GM21576 (cell line): ENCODE results near the gene UTP11.
"Not testable (repeated sequence)": the region's sequence is repeated elsewhere in the genome, so short reads cannot be mapped to it uniquely, and the experiment has no call there.

Experiments used
- ATAC-seq: cut with Tn5 transposase; IDR thresholded peaks from one replicate; pipeline ENCODE4 v1.9.1; 2021; ENCODE audit warnings: mild to moderate bottlenecking, moderate library complexity; ENCODE audit not compliant: unreplicated experiment

UTP11 gene

DNA sequence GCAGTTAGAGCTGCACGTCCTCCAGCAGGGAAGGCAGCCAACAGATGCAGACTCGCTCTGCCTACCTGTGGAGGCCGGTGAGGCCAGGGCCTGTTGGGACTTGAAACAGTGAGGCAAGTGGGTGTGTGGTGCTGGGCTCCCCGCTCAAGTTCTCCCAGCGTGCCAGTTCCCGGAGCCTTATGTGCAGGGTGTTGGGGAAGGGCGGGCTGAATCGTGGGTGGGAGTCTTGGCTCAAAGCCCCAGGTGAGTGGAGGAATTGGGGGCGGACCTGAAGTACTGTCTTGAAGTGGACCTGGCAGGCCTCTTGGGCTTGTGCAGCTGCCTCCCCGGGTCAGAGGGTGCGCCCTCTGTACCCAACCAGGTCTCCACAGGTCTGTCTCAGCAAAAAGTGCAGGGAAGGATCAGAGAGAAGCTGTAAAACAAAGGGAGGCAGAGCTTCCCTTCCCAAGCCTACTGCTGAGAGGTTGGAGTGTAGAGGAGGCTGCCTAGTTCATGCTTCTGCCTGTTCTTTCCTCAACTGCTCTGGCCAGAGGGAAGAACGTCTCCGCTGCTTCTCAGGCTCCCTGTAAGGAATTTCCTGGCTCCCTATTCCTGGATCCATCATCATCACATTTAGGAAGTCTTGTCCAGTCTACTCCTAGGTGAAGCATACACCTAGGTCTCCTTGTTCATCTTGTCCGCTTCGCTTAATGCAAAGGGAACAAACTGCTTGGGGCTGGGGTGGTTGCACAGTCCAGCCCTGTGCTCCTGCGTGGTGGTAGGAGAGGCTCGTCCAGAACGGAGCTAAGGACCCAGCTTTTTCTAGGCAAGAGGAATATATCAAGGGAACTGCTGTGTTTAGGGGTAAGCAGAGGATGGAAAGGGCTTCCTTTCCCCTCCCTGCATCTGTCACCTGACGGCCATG, 14.9 kb downstream of the UTP11 start:
- ATAC-seq: no peak

DNA sequence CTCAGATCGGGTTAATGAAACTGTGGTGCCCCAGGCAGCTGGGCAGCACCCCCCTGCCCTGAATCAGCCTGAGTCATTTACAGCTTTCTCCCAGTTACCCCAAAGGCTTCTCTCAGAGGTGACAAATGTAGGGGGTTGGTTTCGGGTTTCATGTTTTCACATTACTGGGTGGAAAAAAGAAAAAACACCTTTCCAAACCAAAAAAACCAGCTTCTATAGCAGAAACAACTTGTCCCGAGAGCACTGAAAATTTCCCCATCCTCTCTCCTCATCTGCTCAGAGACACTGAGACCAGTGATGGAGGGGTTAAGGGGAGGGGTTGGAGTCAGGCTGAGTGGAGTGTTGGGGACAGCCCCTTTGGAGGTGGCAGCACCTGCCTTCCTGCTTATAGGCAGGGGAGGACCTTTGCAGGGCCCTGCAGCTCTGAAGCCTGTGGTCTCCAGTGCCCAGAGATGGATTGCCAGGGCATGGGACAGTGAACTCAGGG, 15.6 kb downstream of the UTP11 start:
- ATAC-seq: peak; percentile 63

- ATAC-seq: peak; percentile 5
Measured at GRCh38 chr1:38028671-38029070, 16.1 kb downstream of the UTP11 start.

DNA sequence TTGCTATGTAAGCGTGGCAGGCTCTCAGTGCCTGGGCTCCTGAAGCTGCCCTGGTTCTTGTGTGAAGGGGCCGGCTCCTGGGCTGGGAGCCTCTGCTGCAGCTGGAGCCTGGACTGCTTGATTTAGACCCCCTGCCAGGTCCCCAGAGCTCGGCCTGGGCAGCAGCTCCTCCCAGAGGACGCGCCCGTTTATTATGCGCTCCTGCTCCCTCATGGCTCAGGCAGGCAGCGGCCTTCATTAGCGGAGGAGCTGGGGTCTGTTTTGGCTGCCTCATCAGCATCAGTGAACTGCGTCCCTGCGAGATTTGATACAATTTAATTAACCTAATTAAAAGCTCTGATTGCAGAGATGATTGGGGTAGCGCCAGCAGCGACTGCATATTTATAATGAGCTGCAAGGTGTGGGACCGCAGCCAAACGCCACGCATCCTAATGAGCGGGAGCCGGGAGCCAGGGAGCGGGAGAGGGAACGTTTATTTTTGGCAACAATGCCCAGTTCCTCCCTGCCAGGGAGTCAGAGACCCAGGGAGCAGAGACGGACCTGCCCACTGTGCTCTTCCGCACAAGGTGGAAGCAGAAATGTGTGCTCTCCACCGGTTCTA, 16.6 kb downstream of the UTP11 start:
- ATAC-seq: no peak

DNA sequence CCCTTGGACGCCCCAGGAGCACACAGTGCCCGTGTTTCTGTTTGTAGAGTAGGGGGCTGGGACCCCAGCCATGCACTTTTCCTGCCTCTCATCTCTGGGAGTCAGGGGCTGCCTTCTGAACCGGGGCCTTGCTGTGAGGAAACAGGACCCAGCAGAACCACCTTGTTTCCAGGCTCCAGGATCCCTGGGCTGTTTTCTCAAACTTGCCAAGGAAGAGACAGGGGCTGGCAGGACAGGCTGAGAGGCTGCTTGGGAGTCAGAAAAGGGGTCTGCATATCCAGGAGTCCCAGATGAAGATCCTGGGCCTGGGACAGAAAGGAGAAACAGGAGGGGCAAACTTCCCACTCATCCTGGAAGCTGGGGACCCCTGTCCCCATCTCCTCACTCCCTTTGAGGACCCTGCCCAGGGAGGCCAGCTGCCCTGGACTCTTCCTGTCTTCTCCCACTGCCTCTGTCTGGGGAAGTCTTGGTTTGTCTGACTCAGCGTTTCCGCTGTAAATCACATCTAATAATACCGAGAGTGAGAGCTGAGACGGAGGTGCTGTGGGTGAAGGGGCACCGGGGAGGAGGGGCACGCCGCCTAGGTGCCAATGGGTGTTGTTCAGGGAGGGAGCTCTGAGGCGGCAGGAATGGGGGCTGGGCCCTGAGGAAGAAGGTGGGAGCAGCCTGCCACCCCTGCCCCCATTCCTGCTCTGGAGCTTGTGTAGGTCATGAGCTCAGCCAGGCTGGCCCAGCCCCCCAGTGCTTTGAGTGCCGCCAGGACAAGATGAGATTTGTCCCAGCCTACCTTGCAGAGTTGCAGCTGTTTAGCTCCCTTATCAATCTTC, 17.4 kb downstream of the UTP11 start:
- ATAC-seq: peak; percentile 35

- no peak for ATAC-seq
Measured at GRCh38 chr1:38030596-38031512, 18.3 kb downstream of the UTP11 start.

DNA sequence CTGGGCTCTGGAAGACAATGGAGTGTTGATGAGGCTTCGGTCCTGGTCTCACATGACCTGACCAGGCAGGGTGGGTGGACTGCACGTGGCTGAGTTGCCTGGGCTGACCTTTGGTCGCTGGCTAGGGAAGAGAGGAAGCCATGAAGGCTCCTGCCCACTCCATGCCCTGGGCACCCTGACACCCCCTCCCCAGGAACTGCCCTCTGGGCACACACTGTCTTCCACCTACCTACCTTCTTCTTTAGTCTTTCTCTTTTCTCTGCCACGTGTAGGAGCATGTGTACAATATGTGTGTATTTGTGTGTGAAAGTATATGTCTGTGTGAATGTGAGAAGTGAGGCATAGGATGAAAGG, 19.0 kb downstream of the UTP11 start:
- no peak for ATAC-seq

GRCh38 chr1:38032992-38033391, 20.5 kb downstream of the UTP11 start:
- ATAC-seq: not testable (repeated sequence)

DNA sequence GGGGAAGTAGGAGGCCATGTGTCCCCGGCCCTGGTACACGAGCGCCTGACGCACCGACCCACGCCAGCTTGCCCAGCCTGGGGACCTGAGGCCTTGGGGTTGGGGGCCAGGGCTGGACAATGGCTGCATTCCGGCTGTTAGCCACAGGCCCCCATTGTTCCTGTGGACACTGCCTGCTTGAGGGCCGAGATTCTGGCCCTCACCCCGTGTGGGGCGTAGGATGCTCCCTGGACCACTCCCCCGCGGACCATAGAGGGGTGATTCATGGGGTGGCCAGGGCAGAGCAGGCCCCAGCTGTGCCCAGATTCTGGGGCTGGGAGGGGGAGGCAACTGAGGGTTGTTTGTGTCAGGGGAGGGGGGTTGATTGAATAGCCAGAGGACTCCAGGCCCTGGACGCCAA, 22.3 kb downstream of the UTP11 start:
- ATAC-seq: no peak

DNA sequence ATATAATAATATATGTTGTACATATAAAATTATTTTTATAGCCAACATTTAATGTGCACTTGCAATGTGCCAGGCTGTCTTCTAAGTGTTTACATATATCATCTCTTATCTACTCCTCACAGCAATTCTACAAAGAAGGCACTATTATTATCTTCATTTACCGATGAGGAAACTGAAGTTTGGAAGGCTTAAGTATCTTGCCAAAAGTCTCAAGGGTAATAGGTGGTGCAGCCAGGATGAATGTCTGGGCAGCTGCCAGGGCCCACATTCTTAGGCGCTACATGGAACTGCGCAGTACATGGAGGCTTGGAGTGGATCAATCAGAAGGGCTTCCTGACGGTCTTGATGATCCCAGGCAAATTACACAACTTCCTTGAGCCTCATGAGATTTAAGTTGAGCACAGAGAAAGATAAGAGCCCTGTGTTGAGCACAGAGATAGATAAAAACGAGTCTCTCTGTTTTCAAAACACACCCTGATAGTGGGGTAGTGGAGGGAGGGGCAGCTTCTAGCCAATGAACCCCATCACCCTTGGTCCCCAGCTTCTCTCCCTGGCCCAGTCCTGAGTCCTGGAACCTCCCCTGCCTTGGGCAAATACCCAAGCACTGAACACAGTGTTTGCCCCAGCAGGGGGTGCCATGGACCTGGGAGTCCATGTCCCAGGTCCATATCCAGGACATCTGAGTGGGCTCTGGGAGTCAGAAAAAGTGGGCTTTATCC, 24.8 kb downstream of the UTP11 start:
- ATAC-seq: no peak

DNA sequence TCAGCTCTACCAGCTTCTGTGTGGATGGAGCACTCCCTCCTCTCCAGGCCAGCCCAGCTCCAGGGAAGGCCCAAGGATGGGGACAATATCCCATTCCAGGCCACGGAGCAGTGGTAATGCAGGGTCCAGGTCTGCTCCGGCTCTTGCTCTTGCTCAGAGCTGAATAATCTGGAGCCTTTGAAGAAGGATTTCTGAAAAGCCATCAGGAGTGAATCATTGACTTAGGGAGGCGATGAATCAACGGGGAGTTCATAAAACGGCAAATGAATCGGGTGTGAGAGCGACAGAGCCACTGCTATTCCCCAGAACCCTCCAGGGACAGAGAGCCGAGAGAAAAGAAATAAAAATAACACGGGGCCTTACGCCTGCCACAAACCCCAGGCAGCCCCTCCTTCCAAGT, 26.3 kb downstream of the UTP11 start:
- ATAC-seq: no peak

GRCh38 chr1:38039331-38040088, 27.0 kb downstream of the UTP11 start:
- no peak for ATAC-seq

DNA sequence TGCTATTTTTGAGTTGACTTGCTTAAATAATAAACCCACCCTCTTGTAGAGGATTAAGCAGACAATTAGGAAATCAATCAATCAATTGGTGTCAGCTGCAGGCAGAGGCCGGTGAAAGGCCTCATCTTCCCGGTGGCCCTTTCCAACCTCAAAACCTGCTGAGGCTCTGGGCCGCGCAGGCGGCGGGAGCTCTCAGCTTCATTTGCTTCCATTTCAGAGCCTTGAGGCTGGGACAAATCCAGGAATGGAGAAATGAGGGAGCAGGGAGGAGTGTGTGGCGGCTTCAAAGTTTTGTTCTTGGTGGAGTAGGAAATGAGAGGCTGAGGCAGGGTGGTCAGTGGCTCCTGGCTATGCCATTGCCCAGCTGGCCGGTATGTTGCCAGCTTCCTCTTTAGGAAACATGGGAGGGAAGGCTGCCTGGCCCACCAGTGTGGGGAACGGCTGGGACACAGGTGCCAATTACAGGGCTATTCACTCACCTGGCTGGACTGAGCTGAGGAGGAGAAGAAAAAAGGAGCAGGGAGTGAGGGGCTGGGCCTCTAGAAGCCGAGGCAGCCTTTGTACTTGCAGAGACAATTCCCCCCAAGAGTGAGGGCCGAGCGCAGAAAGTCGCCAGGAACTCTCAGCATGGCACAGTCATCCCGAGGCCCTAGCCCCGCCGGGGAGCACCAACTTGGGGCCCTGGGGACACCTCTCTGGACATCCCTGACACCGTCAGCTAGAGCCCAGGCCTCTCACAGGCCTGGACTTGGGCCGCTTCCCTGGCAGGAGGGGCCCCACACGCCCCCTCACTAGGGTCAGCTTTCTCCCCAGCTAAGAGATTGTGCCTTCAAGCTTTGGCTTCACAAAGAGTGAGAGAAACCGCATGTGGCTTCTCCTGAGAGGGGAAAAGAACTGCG, 29.7 kb downstream of the UTP11 start:
- ATAC-seq: no peak

DNA sequence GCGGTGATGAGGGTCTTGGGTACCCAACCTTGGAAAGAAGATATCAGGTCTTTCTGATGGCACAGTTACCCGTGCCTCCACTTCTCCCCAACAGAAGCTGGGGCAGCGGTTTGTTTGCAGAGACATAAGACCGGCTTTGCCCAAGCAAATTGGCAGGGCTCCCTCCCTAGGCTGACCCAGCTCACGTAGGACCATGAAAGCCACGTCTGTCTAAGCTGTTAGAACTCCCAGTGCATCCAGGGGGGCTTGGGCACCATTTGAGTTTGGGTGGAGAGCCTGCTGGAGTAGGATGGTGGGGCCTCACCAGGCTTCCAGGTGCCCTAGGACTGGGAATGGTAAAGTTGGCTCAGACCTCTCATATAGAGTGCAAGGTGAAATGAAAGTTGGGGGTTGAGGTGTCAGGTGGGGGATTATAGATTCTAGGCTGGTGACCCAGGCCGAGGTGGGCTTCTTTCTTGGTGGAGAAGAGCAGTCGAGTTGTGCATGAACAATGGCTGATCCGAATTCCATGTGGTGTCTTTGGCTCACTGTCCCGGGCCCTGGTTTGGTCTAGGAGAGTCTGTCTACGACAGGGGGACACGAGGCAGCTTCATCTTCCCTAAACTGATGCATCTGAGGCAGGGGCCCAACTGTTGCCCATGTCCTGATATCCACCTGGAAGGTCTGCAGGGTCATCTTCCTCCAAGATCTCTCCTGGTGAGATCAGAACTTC, 30.7 kb downstream of the UTP11 start:
- no peak for ATAC-seq

GRCh38 chr1:38044221-38045215, 32.0 kb downstream of the UTP11 start:
- ATAC-seq: no peak
